HG03378 (cell line): ENCODE measurements around the gene GRID1.
"Not testable (repeated sequence)": the region's sequence is repeated elsewhere in the genome, so short reads cannot be mapped to it uniquely, and the experiment has no call there.

Experiments used
- ATAC-seq: cut with Tn5 transposase; IDR thresholded peaks from one replicate; pipeline ENCODE4 v1.9.1; 2021; ENCODE audit warnings: mild to moderate bottlenecking, moderate library complexity; ENCODE audit not compliant: unreplicated experiment

The GRID1 gene

GRCh38 chr10:86056672-86057071, 309.9 kb downstream of the GRID1 start:
- no peak for ATAC-seq

- no peak for ATAC-seq
Observed at GRCh38 chr10:86055928-86056327, 310.7 kb downstream of the GRID1 start.

GRCh38 chr10:86053675-86054074, 312.9 kb downstream of the GRID1 start:
- no peak for ATAC-seq

GRCh38 chr10:86051586-86051985, 315.0 kb downstream of the GRID1 start:
- ATAC-seq, result no peak

- ATAC-seq, result no peak
Observed at GRCh38 chr10:86049442-86049841, 317.2 kb downstream of the GRID1 start.

GRCh38 chr10:86048973-86049372, 317.6 kb downstream of the GRID1 start:
- no peak for ATAC-seq

GRCh38 chr10:86048571-86048970, 318.0 kb downstream of the GRID1 start:
- no peak for ATAC-seq

- ATAC-seq, result no peak
Observed at GRCh38 chr10:86047588-86047987, 319.0 kb downstream of the GRID1 start.

- no peak for ATAC-seq
Observed at GRCh38 chr10:86046845-86047460, 319.6 kb downstream of the GRID1 start.

GRCh38 chr10:86045896-86046295, 320.7 kb downstream of the GRID1 start:
- no peak for ATAC-seq

- no peak for ATAC-seq
Observed at GRCh38 chr10:86044029-86044428, 322.6 kb downstream of the GRID1 start.

GRCh38 chr10:86043236-86043635, 323.4 kb downstream of the GRID1 start:
- no peak for ATAC-seq

GRCh38 chr10:86042161-86042560, 324.4 kb downstream of the GRID1 start:
- ATAC-seq, result no peak

GRCh38 chr10:86041116-86041515, 325.5 kb downstream of the GRID1 start:
- ATAC-seq, result no peak

- ATAC-seq, result no peak
Observed at GRCh38 chr10:86038371-86038770, 328.2 kb downstream of the GRID1 start.

GRCh38 chr10:86037096-86037495, 329.5 kb downstream of the GRID1 start:
- no peak for ATAC-seq

GRCh38 chr10:86036544-86036831, 330.1 kb downstream of the GRID1 start:
- no peak for ATAC-seq

- ATAC-seq, result no peak
Observed at GRCh38 chr10:86035791-86036543, 330.6 kb downstream of the GRID1 start.

- ATAC-seq, result no peak
Observed at GRCh38 chr10:86034710-86035109, 331.9 kb downstream of the GRID1 start.

- ATAC-seq, result no peak
Observed at GRCh38 chr10:86033581-86033980, 333.0 kb downstream of the GRID1 start.

GRCh38 chr10:86032087-86032486, 334.5 kb downstream of the GRID1 start:
- ATAC-seq, result not testable (repeated sequence)

- no peak for ATAC-seq
Observed at GRCh38 chr10:86030312-86030711, 336.3 kb downstream of the GRID1 start.

- no peak for ATAC-seq
Observed at GRCh38 chr10:86027346-86027745, 339.2 kb downstream of the GRID1 start.
